Neural progenitor cell (in vitro differentiated cells): ENCODE results near the gene DNAJC9. TPM values are rescaled to one million over a fixed set of nuclear protein-coding genes. Genes with fewer than 3 reads are reported as not detected.
"Not testable (repeated sequence)": the region's sequence is repeated elsewhere in the genome, so short reads cannot be mapped to it uniquely, and the experiment has no call there.

Experiments
- DNase-seq: peaks from one replicate; pipeline ENCODE4 v3.0.0-alpha.2; 2016; ENCODE audit warnings: low spot score
- H2AFZ ChIP-seq: fragments of 200-600 bp; sonication (generic); replicated peaks from 2 replicates; pipeline ENCODE4 v1.6.1; 2016; ENCODE audit warnings: antibody characterized with exemption
- H3F3A ChIP-seq: fragments of 200-600 bp; sonication (generic); 2 replicates; pipeline ENCODE4 v1.6.1; 2016; ENCODE audit warnings: antibody characterized with exemption, low read depth
- H3K27ac ChIP-seq: fragments of 200-600 bp; sonication (generic); 2 replicates; pipeline ENCODE4 v1.5.1; 2016; ENCODE audit warnings: mild to moderate bottlenecking
- H3K27me3 ChIP-seq: fragments of 200-600 bp; sonication (generic); 2 replicates; pipeline ENCODE4 v1.6.1; 2016; ENCODE audit warnings: mild to moderate bottlenecking, moderate library complexity
- H3K36me3 ChIP-seq: fragments of 200-600 bp; sonication (generic); 2 replicates; pipeline ENCODE4 v1.5.1; 2016
- H3K4me1 ChIP-seq: fragments of 200-600 bp; sonication (generic); 2 replicates; pipeline ENCODE4 v1.6.1; 2016; ENCODE audit warnings: mixed run types
- H3K4me2 ChIP-seq: fragments of 200-600 bp; sonication (generic); 2 replicates; pipeline ENCODE4 v1.6.1; 2016
- H3K4me3 ChIP-seq: fragments of 200-600 bp; sonication (generic); 2 replicates; pipeline ENCODE4 v1.5.1; 2016
- H3K79me2 ChIP-seq: fragments of 200-600 bp; sonication (generic); 2 replicates; pipeline ENCODE4 v1.6.1; 2016; ENCODE audit warnings: low read depth
- H3K9ac ChIP-seq: fragments of 200-600 bp; sonication (generic); 2 replicates; pipeline ENCODE4 v1.6.1; 2016
- H3K9me3 ChIP-seq: fragments of 200-600 bp; sonication (generic); 2 replicates; pipeline ENCODE4 v1.5.1; 2016; ENCODE audit warnings: low read depth
- H4K20me1 ChIP-seq: fragments of 200-600 bp; sonication (generic); 2 replicates; pipeline ENCODE4 v1.6.1; 2016; ENCODE audit warnings: low read depth
- H3K27ac Mint-ChIP-seq: 3 replicates; pipeline ENCODE4 v1.8.0; 2021; ENCODE audit warnings: mixed read lengths
- H3K27me3 Mint-ChIP-seq: 2 replicates; pipeline ENCODE4 v1.8.0; 2022; ENCODE audit warnings: low read depth, mild to moderate bottlenecking, inconsistent platforms, moderate library complexity, mixed read lengths; ENCODE audit not compliant: insufficient read depth
- H3K36me3 Mint-ChIP-seq: 3 replicates; pipeline ENCODE4 v1.8.0; 2021; ENCODE audit warnings: mixed read lengths
- H3K4me1 Mint-ChIP-seq: 3 replicates; pipeline ENCODE4 v1.8.0; 2021; ENCODE audit warnings: mixed read lengths
- H3K4me3 Mint-ChIP-seq: 3 replicates; pipeline ENCODE4 v1.8.0; 2021; ENCODE audit warnings: mild to moderate bottlenecking, moderate library complexity, mixed read lengths
- H3K9me3 Mint-ChIP-seq: 3 replicates; pipeline ENCODE4 v1.8.0; 2020; ENCODE audit warnings: mixed read lengths
- CTCF ChIP-seq: fragments of 200-600 bp; sonication (generic); IDR thresholded peaks from 2 replicates; pipeline ENCODE4 v1.5.1; 2017; ENCODE audit warnings: antibody characterized with exemption, mild to moderate bottlenecking
- EZH2 ChIP-seq: fragments of 200-600 bp; sonication (generic); IDR thresholded peaks from 2 replicates; pipeline ENCODE4 v1.6.1; 2017; ENCODE audit warnings: antibody characterized with exemption, mild to moderate bottlenecking, moderate library complexity
- EZH2phosphoT487 ChIP-seq: fragments of 200-600 bp; sonication (generic); IDR thresholded peaks from 2 replicates; pipeline ENCODE4 v1.6.1; 2017; ENCODE audit warnings: antibody characterized with exemption
- total RNA-seq: library from RNA; depleted of rRNA; stranded (reverse); fragments of >200 nt; gene quantifications from 2 replicates; pipeline ENCODE4 v1.2.3, GENCODE V29; 2015; ENCODE audit warnings: low replicate concordance

DNAJC9 gene
- total RNA-seq, 1 donor from 2014 or later: 58.0 TPM

GRCh38 chr10:73261362-73261995 is 14.4 kb upstream of the DNAJC9 start:
- H3K27me3 Mint-ChIP-seq: no peaks in the 10 kb centered on the region
- no peaks in the 10 kb centered on the region for H3F3A ChIP-seq
- H3K9ac ChIP-seq: no peak overlapping the region
- H4K20me1 ChIP-seq: no peaks in the 10 kb centered on the region
- H3K4me2 ChIP-seq: no peak overlapping the region
- H3K4me1 Mint-ChIP-seq: no peaks in the 10 kb centered on the region
- no peak for DNase-seq
- H3K36me3 ChIP-seq: no peaks in the 10 kb centered on the region
- H3K79me2 ChIP-seq: no peaks in the 10 kb centered on the region
- no peak overlapping the region for H3K4me3 ChIP-seq
- peaks cover 4% of the 10 kb centered on the region for H3K9me3 Mint-ChIP-seq
- no peak overlapping the region for H2AFZ ChIP-seq
- H3K27ac ChIP-seq: no peak overlapping the region
- peaks cover 2% of the 10 kb centered on the region for H3K36me3 Mint-ChIP-seq
- H3K27ac Mint-ChIP-seq: no peak overlapping the region
- H3K4me1 ChIP-seq: no peaks in the 10 kb centered on the region
- no peaks in the 10 kb centered on the region for H3K27me3 ChIP-seq
- H3K4me3 Mint-ChIP-seq: no peak overlapping the region
- no peaks in the 10 kb centered on the region for H3K9me3 ChIP-seq
- TF ChIP-seq EZH2phosphoT487 (no peak), CTCF (no peak), EZH2 (no peak)

GRCh38 chr10:73258612-73259011 is 11.6 kb upstream of the DNAJC9 start:
- H3K9me3 Mint-ChIP-seq: not testable (repeated sequence)

GRCh38 chr10:73253225-73253555 is 6.1 kb upstream of the DNAJC9 start:
- Histone ChIP-seq H4K20me1 (no peaks in the 10 kb centered on the region), H3K4me3 (peak overlapping the region; percentile 88), H3F3A (peaks cover 33% of the 10 kb centered on the region), H3K4me1 (peaks cover 17% of the 10 kb centered on the region), H3K79me2 (peaks cover 61% of the 10 kb centered on the region), H3K27ac (peak overlapping the region; percentile 79), H3K9me3 (no peaks in the 10 kb centered on the region), H3K36me3 (peaks cover 5% of the 10 kb centered on the region), H3K9ac (peak overlapping the region; percentile 73), H2AFZ (peak overlapping the region; percentile 84), H3K4me2 (peak overlapping the region; percentile 99), H3K27me3 (no peaks in the 10 kb centered on the region)
- Mint-ChIP-seq H3K36me3 (peaks cover 9% of the 10 kb centered on the region), H3K4me1 (peaks cover 25% of the 10 kb centered on the region), H3K9me3 (no peaks in the 10 kb centered on the region), H3K27me3 (peaks cover 2% of the 10 kb centered on the region), H3K27ac (peak overlapping the region; percentile 92), H3K4me3 (peak overlapping the region; percentile 98)
- TF ChIP-seq CTCF (no peak), EZH2 (no peak), EZH2phosphoT487 (no peak)
- DNase-seq: peak; percentile 13

More at GRCh38 chr10:73258612-73259011, 11.6 kb upstream of the DNAJC9 start:
- not testable (repeated sequence) for H3F3A ChIP-seq, H3K9me3 ChIP-seq, DNase-seq, H3K27me3 ChIP-seq, H3K79me2 ChIP-seq, H2AFZ ChIP-seq, H3K27me3 Mint-ChIP-seq, H3K36me3 Mint-ChIP-seq, H3K27ac Mint-ChIP-seq, H3K4me3 ChIP-seq, H3K36me3 ChIP-seq, H3K4me2 ChIP-seq, H3K4me1 Mint-ChIP-seq, H4K20me1 ChIP-seq, H3K9ac ChIP-seq, H3K4me3 Mint-ChIP-seq, H3K4me1 ChIP-seq, H3K27ac ChIP-seq

- peaks cover 4% of the 10 kb centered on the region for H3K27me3 Mint-ChIP-seq
- no peaks in the 10 kb centered on the region for H3K27me3 ChIP-seq
- H3K79me2 ChIP-seq: peaks cover 66% of the 10 kb centered on the region
Observed at GRCh38 chr10:73252445-73253224, 5.6 kb upstream of the DNAJC9 start, which contains the start of gene MRPS16. MRPS16 (minus strand) TSS chr10:73252644; CDS start chr10:73252482, 162 bp downstream.

More at GRCh38 chr10:73252445-73253224, 5.6 kb upstream of the DNAJC9 start, which contains the start of gene MRPS16:
- Histone ChIP-seq H3K36me3 (peaks cover 5% of the 10 kb centered on the region), H3K4me1 (peaks cover 17% of the 10 kb centered on the region), H3K27ac (peak within 1 kb of the TSS; percentile 79), H3K4me2 (peak within 1 kb of the TSS; percentile 99), H3F3A (peaks cover 38% of the 10 kb centered on the region), H2AFZ (peak within 1 kb of the TSS; percentile 84), H4K20me1 (no peaks in the 10 kb centered on the region), H3K9ac (peak within 1 kb of the TSS; percentile 94), H3K9me3 (no peaks in the 10 kb centered on the region), H3K4me3 (peak within 1 kb of the TSS; percentile 88)
- TF ChIP-seq EZH2phosphoT487 (no peak), CTCF (no peak), EZH2 (no peak)
- peaks cover 31% of the 10 kb centered on the region for H3K4me1 Mint-ChIP-seq
- H3K36me3 Mint-ChIP-seq: peaks cover 9% of the 10 kb centered on the region
- peak; percentile 97 for DNase-seq
- H3K27ac Mint-ChIP-seq: peak within 1 kb of the TSS; percentile 97
- H3K4me3 Mint-ChIP-seq: peak within 1 kb of the TSS; percentile 98
- H3K9me3 Mint-ChIP-seq: no peaks in the 10 kb centered on the region
